Effector memory CD4-positive, alpha-beta T cell (primary cell): ENCODE measurements around the gene NAV3.

ENCODE experiments used
- DNase-seq, 3 donors: peaks; one replicate each; pipeline ENCODE4 v3.0.0-alpha.2; 2020
- H3K27ac ChIP-seq: 2 replicates; pipeline ENCODE4 v1.7.0; 2013; ENCODE audit warnings: mild to moderate bottlenecking, low read length, moderate library complexity; ENCODE audit not compliant: insufficient read depth, poor library complexity, severe bottlenecking
- H3K27me3 ChIP-seq: replicated peaks from 2 replicates; pipeline ENCODE4 v1.7.0; 2013; ENCODE audit warnings: mild to moderate bottlenecking, low read length; ENCODE audit not compliant: insufficient read depth, control insufficient read depth, poor library complexity, severe bottlenecking
- H3K36me3 ChIP-seq: 2 replicates; pipeline ENCODE4 v1.7.0; 2013; ENCODE audit warnings: mild to moderate bottlenecking, low read length, moderate library complexity; ENCODE audit not compliant: control insufficient read depth, insufficient read depth
- H3K4me1 ChIP-seq: 2 replicates; pipeline ENCODE4 v1.7.0; 2013; ENCODE audit warnings: low read length, mild to moderate bottlenecking; ENCODE audit not compliant: control insufficient read depth, insufficient read depth, poor library complexity, severe bottlenecking
- H3K4me3 ChIP-seq: 2 replicates; pipeline ENCODE4 v1.7.0; 2013; ENCODE audit warnings: low read length, low read depth, mild to moderate bottlenecking; ENCODE audit not compliant: insufficient read depth, poor library complexity, severe bottlenecking
- H3K9me3 ChIP-seq: 2 replicates; pipeline ENCODE4 v1.7.0; 2013; ENCODE audit warnings: mild to moderate bottlenecking, low read length, moderate library complexity; ENCODE audit not compliant: control insufficient read depth

The NAV3 gene

GRCh38 chr12:77878901-77879300 lies 48.2 kb downstream of the NAV3 start:
- no peak for DNase-seq
- no peaks in the 10 kb centered on the region for H3K4me1 ChIP-seq
- H3K36me3 ChIP-seq: no peaks in the 10 kb centered on the region
- no peak overlapping the region for H3K4me3 ChIP-seq
- no peaks in the 10 kb centered on the region for H3K9me3 ChIP-seq
- H3K27me3 ChIP-seq: no peaks in the 10 kb centered on the region
- H3K27ac ChIP-seq: no peak overlapping the region

DNA sequence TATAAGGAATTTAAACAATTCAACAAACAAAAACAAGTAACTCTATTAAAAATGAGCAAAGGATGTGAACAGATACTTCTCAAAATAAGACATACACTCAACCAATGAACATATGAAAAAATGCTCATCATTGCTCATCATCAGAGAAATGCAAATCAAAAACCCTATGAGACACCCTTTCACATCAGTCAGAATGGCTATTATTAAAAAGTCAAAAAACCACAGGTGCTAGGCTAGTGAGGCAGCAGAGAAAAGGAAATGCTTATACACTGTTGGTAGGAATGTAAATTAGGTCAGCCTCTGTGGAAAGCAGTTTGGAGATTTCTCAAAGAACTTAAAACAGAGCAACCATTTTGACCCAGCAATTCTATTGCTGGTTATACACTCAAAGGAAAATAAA lies 52.0 kb downstream of the NAV3 start:
- DNase-seq: no peak
- Histone ChIP-seq H3K4me3 (no peak overlapping the region), H3K27ac (no peak overlapping the region), H3K36me3 (no peaks in the 10 kb centered on the region), H3K9me3 (no peaks in the 10 kb centered on the region), H3K27me3 (no peaks in the 10 kb centered on the region), H3K4me1 (no peaks in the 10 kb centered on the region)

GRCh38 chr12:77888611-77889010 lies 57.9 kb downstream of the NAV3 start:
- Histone ChIP-seq H3K27me3 (no peaks in the 10 kb centered on the region), H3K9me3 (no peaks in the 10 kb centered on the region), H3K4me3 (no peak overlapping the region), H3K36me3 (no peaks in the 10 kb centered on the region), H3K4me1 (no peaks in the 10 kb centered on the region), H3K27ac (no peak overlapping the region)
- DNase-seq: no peak

DNA sequence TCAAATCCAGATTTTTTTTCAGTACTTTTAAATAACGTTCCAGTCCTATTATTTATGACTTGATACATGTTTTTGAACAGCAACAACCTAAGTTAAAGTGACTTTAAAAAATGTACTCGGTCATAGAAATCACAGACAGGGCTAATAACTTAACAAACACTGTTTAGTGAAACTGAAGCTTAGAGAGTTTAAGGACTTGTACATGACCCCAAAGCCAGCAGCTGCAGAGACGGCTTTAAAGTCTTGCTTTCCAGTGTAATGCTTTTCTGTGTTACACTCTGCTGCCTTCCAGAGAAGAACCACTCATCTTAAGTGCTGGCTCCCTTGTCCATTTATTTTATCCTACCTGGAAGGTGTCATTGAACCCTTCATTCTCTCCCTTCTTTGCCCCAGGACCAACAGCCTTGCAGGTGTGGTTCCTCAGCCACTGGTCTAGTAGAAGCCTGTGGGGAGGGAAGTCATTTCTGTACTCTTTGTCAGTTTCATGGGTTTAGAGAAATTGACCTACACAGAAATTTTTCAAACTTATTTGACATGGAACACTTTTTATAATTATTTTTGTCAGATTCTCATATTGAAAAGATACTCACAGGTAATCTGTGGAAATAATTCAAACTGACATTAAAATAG lies 60.9 kb downstream of the NAV3 start:
- H3K27me3 ChIP-seq: no peaks in the 10 kb centered on the region
- H3K4me1 ChIP-seq: no peaks in the 10 kb centered on the region
- H3K4me3 ChIP-seq: no peak overlapping the region
- H3K36me3 ChIP-seq: no peaks in the 10 kb centered on the region
- no peak for DNase-seq
- no peaks in the 10 kb centered on the region for H3K9me3 ChIP-seq
- H3K27ac ChIP-seq: no peak overlapping the region

DNA sequence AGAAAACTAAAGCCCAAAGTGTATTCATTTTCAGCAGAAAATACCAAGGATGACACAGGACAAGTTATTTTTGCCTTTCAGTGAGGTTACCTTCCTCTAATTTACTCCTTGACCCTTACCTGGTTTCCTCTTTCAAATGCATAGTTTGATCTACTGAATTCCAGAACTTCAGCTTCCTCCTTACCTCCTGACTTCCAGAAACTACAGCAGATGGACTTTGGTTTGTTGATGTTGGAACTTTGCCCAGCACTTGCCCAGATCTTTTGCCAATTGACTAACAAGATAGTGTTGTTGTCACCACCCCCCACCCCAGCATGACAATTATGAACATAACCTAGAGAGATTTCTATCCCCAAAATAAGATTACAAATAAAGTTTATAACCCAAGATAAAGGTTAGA lies 63.2 kb downstream of the NAV3 start:
- H3K4me3 ChIP-seq: no peak overlapping the region
- H3K4me1 ChIP-seq: no peaks in the 10 kb centered on the region
- no peak overlapping the region for H3K27ac ChIP-seq
- no peaks in the 10 kb centered on the region for H3K36me3 ChIP-seq
- H3K27me3 ChIP-seq: no peaks in the 10 kb centered on the region
- DNase-seq: no peak
- no peaks in the 10 kb centered on the region for H3K9me3 ChIP-seq

DNA sequence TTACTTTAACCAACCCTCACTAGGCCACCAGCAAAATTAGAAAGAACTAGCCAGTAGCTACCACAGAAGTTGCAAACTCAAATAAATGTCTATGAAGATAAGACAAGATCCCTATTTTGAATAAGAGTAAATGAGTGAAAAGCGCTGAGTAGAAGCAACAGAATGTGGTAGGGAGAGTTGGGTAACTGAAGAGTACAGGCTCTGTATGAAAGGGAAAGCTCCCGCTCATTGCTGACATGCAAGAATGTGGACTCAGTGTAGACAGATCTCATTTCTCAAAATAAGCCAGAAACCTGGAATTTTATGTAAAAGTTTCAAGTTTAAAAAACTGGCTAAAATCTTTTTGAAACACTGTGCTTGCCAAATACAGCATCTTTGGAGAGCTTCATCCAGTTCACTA lies 63.9 kb downstream of the NAV3 start:
- H3K27me3 ChIP-seq: no peaks in the 10 kb centered on the region
- H3K4me1 ChIP-seq: no peaks in the 10 kb centered on the region
- no peaks in the 10 kb centered on the region for H3K36me3 ChIP-seq
- no peak overlapping the region for H3K27ac ChIP-seq
- DNase-seq: no peak
- no peak overlapping the region for H3K4me3 ChIP-seq
- H3K9me3 ChIP-seq: no peaks in the 10 kb centered on the region

- H3K27ac ChIP-seq: no peak overlapping the region
- no peaks in the 10 kb centered on the region for H3K4me1 ChIP-seq
Observed at GRCh38 chr12:77895699-77896098, 65.0 kb downstream of the NAV3 start.

DNA sequence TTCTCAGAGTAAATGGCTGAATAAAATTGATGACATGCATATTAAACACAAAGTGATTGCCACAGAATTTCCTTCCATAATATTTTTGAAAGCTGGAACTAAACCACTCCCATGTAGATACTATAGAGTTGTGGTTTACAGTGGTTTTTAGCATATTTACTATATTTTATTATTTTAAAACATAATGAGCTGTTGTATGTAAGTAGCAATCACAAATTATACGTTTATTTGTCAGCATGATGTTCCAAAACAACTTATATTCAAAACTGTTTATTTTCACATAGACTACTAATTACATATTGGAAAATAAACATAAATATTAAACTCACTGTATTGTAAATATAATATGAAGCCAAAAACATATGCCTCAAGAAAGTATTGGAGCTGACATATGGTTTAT lies 77.2 kb downstream of the NAV3 start:
- Histone ChIP-seq H3K27me3 (no peaks in the 10 kb centered on the region), H3K4me3 (no peak overlapping the region), H3K9me3 (no peaks in the 10 kb centered on the region), H3K4me1 (no peaks in the 10 kb centered on the region), H3K27ac (no peak overlapping the region), H3K36me3 (no peaks in the 10 kb centered on the region)
- no peak for DNase-seq

More at GRCh38 chr12:77895699-77896098, 65.0 kb downstream of the NAV3 start:
- Histone ChIP-seq H3K9me3 (no peaks in the 10 kb centered on the region), H3K27me3 (no peaks in the 10 kb centered on the region), H3K4me3 (no peak overlapping the region), H3K36me3 (no peaks in the 10 kb centered on the region)
- DNase-seq: no peak

DNA sequence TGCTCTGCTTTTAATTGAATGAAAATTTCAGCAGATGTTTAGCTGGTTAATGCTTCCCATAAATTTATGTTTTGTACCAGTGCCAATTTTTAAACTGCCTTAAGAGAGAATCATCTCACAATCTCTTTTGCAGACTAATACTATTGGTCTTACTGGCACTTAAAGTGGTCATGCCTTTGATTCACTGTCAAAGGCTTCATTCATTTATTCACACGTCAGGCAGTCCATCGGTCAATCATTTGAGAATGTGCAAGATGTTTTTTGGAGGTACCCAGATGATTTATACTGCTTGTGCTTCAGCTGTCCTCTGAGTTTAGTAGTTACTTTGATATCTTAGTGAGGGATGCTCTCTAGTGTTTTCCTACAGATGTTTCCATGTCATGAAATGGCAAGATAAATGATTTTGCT lies 83.4 kb downstream of the NAV3 start:
- no peak overlapping the region for H3K4me3 ChIP-seq
- DNase-seq: no peak
- no peak overlapping the region for H3K27ac ChIP-seq
- H3K27me3 ChIP-seq: no peaks in the 10 kb centered on the region
- no peaks in the 10 kb centered on the region for H3K4me1 ChIP-seq
- no peaks in the 10 kb centered on the region for H3K36me3 ChIP-seq
- H3K9me3 ChIP-seq: no peaks in the 10 kb centered on the region

DNA sequence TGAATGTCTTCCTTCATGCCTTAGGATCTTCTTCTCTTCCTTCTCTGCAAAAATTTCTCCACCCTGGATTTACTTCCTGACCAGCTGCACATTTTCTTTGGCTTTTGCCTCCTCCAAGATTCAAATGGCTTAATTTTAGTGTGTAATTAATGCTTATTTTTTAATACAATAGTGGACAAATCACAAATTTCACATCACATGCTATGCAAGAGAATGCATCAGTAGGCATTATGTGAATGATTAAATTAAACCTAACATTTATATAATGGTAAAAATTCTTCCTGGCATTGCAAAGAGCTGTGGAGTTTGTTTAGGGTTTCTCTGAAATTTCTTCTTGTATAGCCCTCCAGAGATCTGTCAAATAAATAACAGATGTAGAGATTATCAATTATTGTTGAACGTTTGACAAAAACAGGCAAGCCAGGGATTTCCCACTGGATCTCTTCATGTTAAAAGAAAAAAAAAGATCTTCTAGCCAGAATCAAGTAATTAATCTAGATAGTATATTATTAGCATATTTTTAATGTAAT lies 84.4 kb downstream of the NAV3 start:
- DNase-seq: no peak
- Histone ChIP-seq H3K4me1 (no peaks in the 10 kb centered on the region), H3K9me3 (no peaks in the 10 kb centered on the region), H3K4me3 (no peak overlapping the region), H3K27ac (no peak overlapping the region), H3K36me3 (no peaks in the 10 kb centered on the region), H3K27me3 (no peaks in the 10 kb centered on the region)
